Fibroblast of lung (primary cell): ENCODE measurements around the gene SPPL2B. TPM values are rescaled to one million over a fixed set of nuclear protein-coding genes. Genes with fewer than 3 reads are reported as not detected.

ENCODE experiments used
- DNase-seq, 2 donors: peaks; one replicate each; pipeline versions ENCODE4 v3.0.0 to v3.0.0-alpha.2; 2010; ENCODE audit warnings: low read depth in 2 of 2
- H2AFZ ChIP-seq: 2 replicates; pipeline ENCODE4 v1.5.1; 2012; ENCODE audit warnings: low read length, control low read depth, inconsistent platforms
- H3K27ac ChIP-seq: 2 replicates; pipeline ENCODE4 v1.5.1; 2011; ENCODE audit warnings: low read length, control low read depth; ENCODE audit not compliant: insufficient read depth
- H3K27me3 ChIP-seq: 2 replicates; pipeline ENCODE4 v1.5.1; 2011; ENCODE audit warnings: mild to moderate bottlenecking, low read length; ENCODE audit not compliant: control insufficient read depth, insufficient read depth
- H3K36me3 ChIP-seq: 2 replicates; pipeline ENCODE4 v1.5.1; 2011; ENCODE audit warnings: low read length; ENCODE audit not compliant: control insufficient read depth, insufficient read depth
- H3K4me1 ChIP-seq: 2 replicates; pipeline ENCODE4 v1.5.1; 2011; ENCODE audit warnings: low read length; ENCODE audit not compliant: control insufficient read depth, insufficient read depth; ENCODE audit errors: extremely low read depth
- H3K4me2 ChIP-seq: 2 replicates; pipeline ENCODE4 v1.5.1; 2011; ENCODE audit warnings: low read length, control low read depth; ENCODE audit not compliant: insufficient read depth; ENCODE audit errors: extremely low read depth
- H3K4me3 ChIP-seq, 4 experiments: fragments of 200-600 bp in 1 of 4; sonication (generic) in 1 of 4; replicated peaks in 1 of 4; 2 replicates each; pipeline ENCODE4 v1.5.1; 2011 to 2016; ENCODE audit warnings: low read length in 4 of 4, low read depth in 3 of 4, mild to moderate bottlenecking in 3 of 4, control low read depth in 2 of 4, inconsistent platforms in 1 of 4, mixed read lengths in 1 of 4; ENCODE audit not compliant: insufficient read depth in 1 of 4; ENCODE audit errors: control extremely low read depth in 1 of 4
- H3K79me2 ChIP-seq: 2 replicates; pipeline ENCODE4 v1.5.1; 2012; ENCODE audit warnings: mild to moderate bottlenecking, low read length, inconsistent platforms; ENCODE audit not compliant: control insufficient read depth, insufficient read depth
- H3K9ac ChIP-seq: 2 replicates; pipeline ENCODE4 v1.5.1; 2011; ENCODE audit warnings: mild to moderate bottlenecking, low read length, control low read depth; ENCODE audit not compliant: insufficient read depth
- H3K9me3 ChIP-seq: 2 replicates; pipeline ENCODE4 v1.5.1; 2012; ENCODE audit warnings: low read depth, low read length; ENCODE audit not compliant: control insufficient read depth, insufficient read depth
- H4K20me1 ChIP-seq: 2 replicates; pipeline ENCODE4 v1.5.1; 2011; ENCODE audit warnings: low read length; ENCODE audit not compliant: control insufficient read depth, insufficient read depth; ENCODE audit errors: extremely low read depth
- EZH2 ChIP-seq: IDR thresholded peaks from 2 replicates; pipeline ENCODE4 v1.5.1; 2012; ENCODE audit warnings: low read length, control low read depth, mild to moderate bottlenecking; ENCODE audit errors: missing control alignments
- polyA plus RNA-seq, 2 donors: library from polyadenylated mRNA; depleted of rRNA in 1 of 2; stranded (reverse) in 1 of 2; unstranded in 1 of 2; fragments of >200 nt; gene quantifications; 2 replicates each; pipeline ENCODE4 v1.2.1, GENCODE V29; 2011 to 2012; ENCODE audit warnings: missing spikeins in 1 of 2
- total RNA-seq: library from RNA; depleted of rRNA; stranded (reverse); fragments of >200 nt; gene quantifications from 2 replicates; pipeline ENCODE4 v1.2.1, GENCODE V29; 2014
- TF ChIP-seq, protein P1 (sequence below), 2 donors: IDR thresholded peaks in 1 of 2; conservative IDR thresholded peaks in 1 of 2; 1 replicate in 1 of 2; 2 replicates in 1 of 2; pipeline ENCODE4 v1.5.1; 2011 to 2012; ENCODE audit warnings: low read length in 2 of 2, control low read depth in 1 of 2, inconsistent platforms in 1 of 2, low read depth in 1 of 2, mild to moderate bottlenecking in 1 of 2

The SPPL2B gene
- total and polyA plus RNA-seq, 2 donors (not counting 1 experiment from before 2014, with no cell fraction given), result 16.0 to 23.8 TPM

- Histone ChIP-seq H3K27me3 (no peaks in the 10 kb centered on the region), H3K4me1 (no peaks in the 10 kb centered on the region), H3K79me2 (peaks cover 21% of the 10 kb centered on the region), H3K36me3 (peaks cover 13% of the 10 kb centered on the region), H3K4me2 (no peak overlapping the region), H3K27ac (no peak overlapping the region), H3K4me3 (no peak overlapping the region), H3K9ac (no peak overlapping the region), H2AFZ (no peak overlapping the region), H4K20me1 (no peaks in the 10 kb centered on the region), H3K9me3 (no peaks in the 10 kb centered on the region)
- DNase-seq, result no peak
- TF ChIP-seq, protein P1, sequence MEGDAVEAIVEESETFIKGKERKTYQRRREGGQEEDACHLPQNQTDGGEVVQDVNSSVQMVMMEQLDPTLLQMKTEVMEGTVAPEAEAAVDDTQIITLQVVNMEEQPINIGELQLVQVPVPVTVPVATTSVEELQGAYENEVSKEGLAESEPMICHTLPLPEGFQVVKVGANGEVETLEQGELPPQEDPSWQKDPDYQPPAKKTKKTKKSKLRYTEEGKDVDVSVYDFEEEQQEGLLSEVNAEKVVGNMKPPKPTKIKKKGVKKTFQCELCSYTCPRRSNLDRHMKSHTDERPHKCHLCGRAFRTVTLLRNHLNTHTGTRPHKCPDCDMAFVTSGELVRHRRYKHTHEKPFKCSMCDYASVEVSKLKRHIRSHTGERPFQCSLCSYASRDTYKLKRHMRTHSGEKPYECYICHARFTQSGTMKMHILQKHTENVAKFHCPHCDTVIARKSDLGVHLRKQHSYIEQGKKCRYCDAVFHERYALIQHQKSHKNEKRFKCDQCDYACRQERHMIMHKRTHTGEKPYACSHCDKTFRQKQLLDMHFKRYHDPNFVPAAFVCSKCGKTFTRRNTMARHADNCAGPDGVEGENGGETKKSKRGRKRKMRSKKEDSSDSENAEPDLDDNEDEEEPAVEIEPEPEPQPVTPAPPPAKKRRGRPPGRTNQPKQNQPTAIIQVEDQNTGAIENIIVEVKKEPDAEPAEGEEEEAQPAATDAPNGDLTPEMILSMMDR (conservative IDR thresholded peaks at IDR 0.05 in 1 of 2, IDR thresholded peaks at IDR 0.05 in 1 of 2; ENCODE audit: low read depth in 1 of 2, low read length in 2 of 2), result no peak
- no peak for TF ChIP-seq EZH2
These were observed 9.7 kb downstream of the SPPL2B start for GRCh38 chr19:2338055-2338615.

- TF ChIP-seq, protein P1 (conservative IDR thresholded peaks at IDR 0.05 in 1 of 2, IDR thresholded peaks at IDR 0.05 in 1 of 2; ENCODE audit: low read depth in 1 of 2, low read length in 2 of 2), result no peak
- TF ChIP-seq EZH2, result no peak
- Histone ChIP-seq H3K9me3 (no peaks in the 10 kb centered on the region), H3K27me3 (no peaks in the 10 kb centered on the region), H2AFZ (no peak overlapping the region), H3K4me3 (no peak overlapping the region), H3K79me2 (peaks cover 14% of the 10 kb centered on the region), H3K9ac (no peak overlapping the region), H3K36me3 (peaks cover 13% of the 10 kb centered on the region), H3K27ac (no peak overlapping the region), H4K20me1 (no peaks in the 10 kb centered on the region), H3K4me2 (no peak overlapping the region), H3K4me1 (no peaks in the 10 kb centered on the region)
- no peak for DNase-seq
These were observed 10.5 kb downstream of the SPPL2B start for GRCh38 chr19:2338751-2339643.

- DNase-seq, result no peak
- H3K4me1 ChIP-seq, result no peaks in the 10 kb centered on the region
- H3K27ac ChIP-seq, result no peak overlapping the region
- H2AFZ ChIP-seq, result no peak overlapping the region
- H3K9me3 ChIP-seq, result no peaks in the 10 kb centered on the region
- no peaks in the 10 kb centered on the region for H4K20me1 ChIP-seq
- H3K9ac ChIP-seq, result no peak overlapping the region
- H3K36me3 ChIP-seq, result peaks cover 15% of the 10 kb centered on the region
- no peaks in the 10 kb centered on the region for H3K27me3 ChIP-seq
- no peak overlapping the region for H3K4me2 ChIP-seq
- no peak overlapping the region for H3K4me3 ChIP-seq
- peaks cover 11% of the 10 kb centered on the region for H3K79me2 ChIP-seq
- TF ChIP-seq, protein P1 (conservative IDR thresholded peaks at IDR 0.05 in 1 of 2, IDR thresholded peaks at IDR 0.05 in 1 of 2; ENCODE audit: low read depth in 1 of 2, low read length in 2 of 2), result no peak
- no peak for TF ChIP-seq EZH2
These were observed 11.3 kb downstream of the SPPL2B start for GRCh38 chr19:2339644-2340310.
